Activated CD8-positive, alpha-beta T cell treated with anti-CD3 and anti-CD28 coated beads for 36 hours (primary cell): ENCODE results near the gene SBF2. TPM values are rescaled to one million over a fixed set of nuclear protein-coding genes. Genes with fewer than 3 reads are reported as not detected.

Source experiments
- ATAC-seq: fragments of 200-7000 bp; cut with Tn5 transposase; one replicate; pipeline ENCODE4 v1.10.0; 2021; ENCODE audit warnings: mild to moderate bottlenecking, moderate library complexity
- CTCF ChIA-PET: fragments of 350-600 bp; sonication (Branson Sonifier 250); formaldehyde crosslinking; loops from one replicate; lab custom pipeline; 2021; ENCODE audit warnings: antibody characterized with exemption; lab: Charles Lee
- POLR2A ChIA-PET: fragments of 350-600 bp; sonication (Branson Sonifier 250); formaldehyde crosslinking; loops from one replicate; lab custom pipeline; 2021; ENCODE audit warnings: antibody characterized with exemption; lab: Charles Lee
- DNase-seq: peaks from one replicate; pipeline ENCODE4 v3.0.0-alpha.2; 2020
- H3K27ac Mint-ChIP-seq: one replicate; pipeline ENCODE4 v1.8.0; 2021; ENCODE audit warnings: mild to moderate bottlenecking, mixed read lengths
- H3K27me3 Mint-ChIP-seq: one replicate; pipeline ENCODE4 v1.8.0; 2021; ENCODE audit warnings: mixed read lengths
- H3K36me3 Mint-ChIP-seq: one replicate; pipeline ENCODE4 v1.8.0; 2021; ENCODE audit warnings: low read depth, mixed read lengths
- H3K4me1 Mint-ChIP-seq: one replicate; pipeline ENCODE4 v1.8.0; 2021; ENCODE audit warnings: low read depth, mixed read lengths
- H3K4me3 Mint-ChIP-seq: one replicate; pipeline ENCODE4 v1.8.0; 2021; ENCODE audit warnings: mild to moderate bottlenecking, moderate library complexity, mixed read lengths
- H3K9me3 Mint-ChIP-seq: one replicate; pipeline ENCODE4 v1.8.0; 2021; ENCODE audit warnings: mixed read lengths
- intact Hi-C: fragments of 100-400 bp; cut with micrococcal nuclease; formaldehyde crosslinking; loops from one replicate; pipeline ENCODE4 v1.10.0; 2022
- total RNA-seq, 2 experiments: library from RNA; stranded (reverse); gene quantifications; one replicate each; pipeline ENCODE4 v1.2.3, GENCODE V29; 2021
- TF ChIP-seq, protein P1 (sequence below): fragments of 200-600 bp; IDR thresholded peaks from one replicate; pipeline ENCODE4 v1.8.0; 2022; ENCODE audit warnings: antibody characterized with exemption, mild to moderate bottlenecking

SBF2 gene
- total RNA-seq, 2 experiments from 2014 or later: 10.0 to 11.0 TPM

DNA sequence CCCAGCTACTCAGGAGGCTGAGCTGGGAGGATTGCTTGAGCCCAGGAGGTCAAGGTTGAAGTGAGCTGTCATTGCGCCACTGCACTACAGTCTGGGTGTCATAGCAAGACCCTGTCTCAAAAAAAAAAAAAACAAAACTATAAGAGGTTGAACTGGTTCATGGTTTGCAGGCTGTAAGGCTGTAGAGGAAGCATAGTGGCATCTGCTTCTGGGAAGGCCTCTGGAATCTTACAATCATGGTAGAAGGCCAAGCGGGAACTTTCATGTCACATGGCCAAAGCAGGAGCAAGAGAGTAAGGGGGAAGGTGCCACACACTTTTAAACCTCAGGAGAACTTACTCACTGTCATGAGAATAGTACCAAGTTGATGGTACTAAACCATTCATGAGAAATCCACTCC, 520.5 kb downstream of the SBF2 start:
- no peaks in the 10 kb centered on the region for H3K27me3 Mint-ChIP-seq
- TF ChIP-seq, protein P1, sequence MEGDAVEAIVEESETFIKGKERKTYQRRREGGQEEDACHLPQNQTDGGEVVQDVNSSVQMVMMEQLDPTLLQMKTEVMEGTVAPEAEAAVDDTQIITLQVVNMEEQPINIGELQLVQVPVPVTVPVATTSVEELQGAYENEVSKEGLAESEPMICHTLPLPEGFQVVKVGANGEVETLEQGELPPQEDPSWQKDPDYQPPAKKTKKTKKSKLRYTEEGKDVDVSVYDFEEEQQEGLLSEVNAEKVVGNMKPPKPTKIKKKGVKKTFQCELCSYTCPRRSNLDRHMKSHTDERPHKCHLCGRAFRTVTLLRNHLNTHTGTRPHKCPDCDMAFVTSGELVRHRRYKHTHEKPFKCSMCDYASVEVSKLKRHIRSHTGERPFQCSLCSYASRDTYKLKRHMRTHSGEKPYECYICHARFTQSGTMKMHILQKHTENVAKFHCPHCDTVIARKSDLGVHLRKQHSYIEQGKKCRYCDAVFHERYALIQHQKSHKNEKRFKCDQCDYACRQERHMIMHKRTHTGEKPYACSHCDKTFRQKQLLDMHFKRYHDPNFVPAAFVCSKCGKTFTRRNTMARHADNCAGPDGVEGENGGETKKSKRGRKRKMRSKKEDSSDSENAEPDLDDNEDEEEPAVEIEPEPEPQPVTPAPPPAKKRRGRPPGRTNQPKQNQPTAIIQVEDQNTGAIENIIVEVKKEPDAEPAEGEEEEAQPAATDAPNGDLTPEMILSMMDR: no peak

DNA sequence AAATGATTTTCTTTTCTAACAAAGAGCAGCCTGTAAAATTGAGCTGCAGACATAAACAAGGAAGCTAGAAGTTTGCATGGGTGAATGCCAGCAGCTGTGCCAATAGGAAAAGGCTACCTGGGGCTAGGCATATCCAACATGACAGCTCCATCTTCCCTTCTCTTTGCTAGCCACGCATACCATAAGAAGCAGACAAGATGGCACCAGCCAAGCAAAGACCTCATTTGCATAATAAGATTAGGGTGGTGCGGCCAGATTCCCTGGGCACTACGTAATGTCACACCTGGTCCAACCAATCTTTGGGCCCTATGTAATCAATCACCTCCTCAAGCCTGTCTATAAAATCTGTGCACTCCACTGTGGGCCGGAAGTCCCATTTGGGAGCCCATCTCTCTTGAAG, 521.8 kb downstream of the SBF2 start:
- intact Hi-C loops: no loop called here
- Mint-ChIP-seq H3K4me1 (peaks cover under 1% of the 10 kb centered on the region), H3K4me3 (no peak overlapping the region), H3K27me3 (no peaks in the 10 kb centered on the region), H3K27ac (no peak overlapping the region), H3K9me3 (no peaks in the 10 kb centered on the region), H3K36me3 (peaks cover 4% of the 10 kb centered on the region)
- TF ChIP-seq, protein P1: no peak
- CTCF ChIA-PET: no interaction called here
- POLR2A ChIA-PET: interaction anchor here (0.8 kb wide), 1 partner anchor 13 kb away, joined by 3 read pairs; no protein-coding TSS in a partner anchor
- DNase-seq (no peak), ATAC-seq (no peak)

More for the DNA sequence above, 520.5 kb downstream of the SBF2 start:
- DNase-seq (no peak), ATAC-seq (no peak)
- Mint-ChIP-seq H3K36me3 (peaks cover 4% of the 10 kb centered on the region), H3K4me1 (no peaks in the 10 kb centered on the region), H3K27ac (no peak overlapping the region), H3K4me3 (no peak overlapping the region), H3K9me3 (no peaks in the 10 kb centered on the region)
- intact Hi-C loops: no loop called here
- CTCF ChIA-PET: no interaction called here
- POLR2A ChIA-PET: no interaction called here

- Mint-ChIP-seq H3K4me1 (peaks cover 5% of the 10 kb centered on the region), H3K36me3 (peaks cover 6% of the 10 kb centered on the region), H3K9me3 (no peaks in the 10 kb centered on the region), H3K27me3 (no peaks in the 10 kb centered on the region), H3K4me3 (no peak overlapping the region), H3K27ac (no peak overlapping the region)
- no peak for ATAC-seq
- TF ChIP-seq, protein P1: no peak
- ChIA-PET POLR2A (no interaction called here), CTCF (no interaction called here)
- DNase-seq: no peak
- intact Hi-C loops: no loop called here
Observed at GRCh38 chr11:9771071-9771511, 522.9 kb downstream of the SBF2 start.

DNA sequence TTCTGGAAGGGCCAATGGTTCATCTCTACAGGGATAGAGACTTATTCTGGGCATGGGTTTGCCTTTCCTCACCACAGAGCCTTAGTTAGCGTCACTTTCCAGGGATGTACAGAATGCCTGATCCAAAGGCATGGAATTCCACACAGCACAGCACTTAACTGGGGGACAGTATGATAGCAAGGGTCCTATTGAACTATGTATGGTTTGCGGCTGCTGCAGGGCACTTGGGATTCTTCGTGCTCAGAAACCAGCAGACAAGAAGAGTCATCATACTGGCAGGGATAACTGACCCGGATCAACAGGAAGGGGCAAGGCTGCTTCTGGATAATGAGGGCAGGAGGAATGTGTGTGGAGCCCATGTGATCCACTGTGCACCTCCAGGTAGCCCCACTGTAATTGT, 524.4 kb downstream of the SBF2 start:
- Mint-ChIP-seq H3K4me3 (no peak overlapping the region), H3K27me3 (no peaks in the 10 kb centered on the region), H3K9me3 (no peaks in the 10 kb centered on the region), H3K36me3 (peaks cover 7% of the 10 kb centered on the region), H3K27ac (no peak overlapping the region), H3K4me1 (peaks cover 7% of the 10 kb centered on the region)
- ChIA-PET POLR2A (no interaction called here), CTCF (no interaction called here)
- intact Hi-C loops: no loop called here
- TF ChIP-seq, protein P1: no peak
- DNase-seq (no peak), ATAC-seq (no peak)

- intact Hi-C loops: no loop called here
- Mint-ChIP-seq H3K4me3 (no peak overlapping the region), H3K4me1 (peaks cover 22% of the 10 kb centered on the region), H3K9me3 (no peaks in the 10 kb centered on the region), H3K27me3 (no peaks in the 10 kb centered on the region), H3K27ac (no peak overlapping the region), H3K36me3 (peaks cover 14% of the 10 kb centered on the region)
- CTCF ChIA-PET: interaction anchor here (0.6 to 1.4 kb wide), 3 partner anchors 18 to 542 kb away, joined by 3 to 6 read pairs (median 3); no protein-coding TSS in a partner anchor
- DNase-seq (no peak), ATAC-seq (no peak)
- POLR2A ChIA-PET: no interaction called here
- TF ChIP-seq, protein P1: no peak
Observed at GRCh38 chr11:9765320-9766101, 528.5 kb downstream of the SBF2 start.
